ENCODE data around the gene SLC16A3.

The SLC16A3 gene

GRCh38 chr17:82283208-82283749 is 54.4 kb downstream of the SLC16A3 start (continued):
- no peak for TF ChIP-seq TSHZ1 (tag by site-specific recombination; IDR thresholded peaks at IDR 0.05; ENCODE audit: borderline replicate concordance)
- TF ChIP-seq ZNF433 (tag by site-specific recombination; IDR thresholded peaks at IDR 0.05; ENCODE audit: low read depth): no peak
- no peak for TF ChIP-seq ZNF174 (tag by site-specific recombination; IDR thresholded peaks at IDR 0.05)
- TF ChIP-seq ZNF501 (tag by site-specific recombination; IDR thresholded peaks at IDR 0.05): no peak
- no peak for TF ChIP-seq ZNF311 (tag by site-specific recombination; IDR thresholded peaks at IDR 0.05; ENCODE audit: borderline replicate concordance)
- TF ChIP-seq ZNF133 (tag by site-specific recombination; IDR thresholded peaks at IDR 0.05): no peak
- TF ChIP-seq ZNF830 (tag by site-specific recombination; IDR thresholded peaks at IDR 0.05; ENCODE audit: low read depth): no peak

DNA sequence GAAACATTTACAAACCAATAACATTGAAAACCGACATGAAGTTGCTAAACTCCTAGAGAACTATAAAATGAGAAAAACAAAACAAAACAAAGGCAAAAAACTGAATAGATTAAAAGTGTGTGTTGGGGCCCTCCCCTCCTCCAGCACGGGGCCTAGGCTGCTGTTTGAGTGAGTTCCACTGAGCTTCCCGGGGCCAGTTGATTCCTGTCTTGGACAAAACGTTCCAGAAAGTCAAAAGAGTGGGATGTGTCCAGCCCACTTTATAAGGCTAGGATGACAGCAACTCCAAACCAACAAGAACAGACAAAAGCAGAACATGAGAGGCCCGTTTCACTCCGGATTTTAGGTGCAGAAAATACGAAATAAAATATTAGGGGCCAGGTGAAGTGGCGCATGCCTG is 56.3 kb downstream of the SLC16A3 start:
- H3K4me1 ChIP-seq (ENCODE audit: control insufficient read depth, insufficient read depth, low read length): peaks cover 16% of the 10 kb centered on the region
- POLR2A ChIA-PET: interaction anchor here (1.0 kb wide), 1 partner anchor 11 kb away, joined by 4 read pairs; the partner anchor contains the start of gene CSNK1D
- TF ChIP-seq ZNF48 (tag by site-specific recombination; IDR thresholded peaks at IDR 0.05): no peak
- TF ChIP-seq ZNF155 (tag by site-specific recombination; IDR thresholded peaks at IDR 0.05): no peak
- no peak for TF ChIP-seq ZSCAN18 (tag by site-specific recombination; IDR thresholded peaks at IDR 0.05)
- TF ChIP-seq ZSCAN4 (tag by site-specific recombination; IDR thresholded peaks at IDR 0.05): no peak
- TF ChIP-seq ZNF768 (tag by site-specific recombination; IDR thresholded peaks at IDR 0.05): no peak
- no peak for TF ChIP-seq IKZF3 (tag by site-specific recombination; IDR thresholded peaks at IDR 0.05)
- no peak for TF ChIP-seq ZNF704 (tag by site-specific recombination; IDR thresholded peaks at IDR 0.05)
- no peak for TF ChIP-seq MEIS1 (CRISPR knock-in tag; IDR thresholded peaks at IDR 0.05; ENCODE audit: borderline replicate concordance)
- no peak for TF ChIP-seq ZNF518A (tag by site-specific recombination; conservative IDR thresholded peaks at IDR 0.05; ENCODE audit: low read depth)
- no peak for TF ChIP-seq ZBTB11 (tag by site-specific recombination; conservative IDR thresholded peaks at IDR 0.05; ENCODE audit: low read depth)
- TF ChIP-seq ZNF24 (tag by site-specific recombination; IDR thresholded peaks at IDR 0.05): no peak
- TF ChIP-seq ZNF544 (tag by site-specific recombination; IDR thresholded peaks at IDR 0.05): no peak

More for the DNA sequence above, 56.3 kb downstream of the SLC16A3 start:
- H3K27ac ChIP-seq (ENCODE audit: extremely low read depth, low read depth, low read length): no peak overlapping the region
- H3K4me3 ChIP-seq (ENCODE audit: low read depth, low read length): no peak overlapping the region
- no peaks in the 10 kb centered on the region for H3K9me3 ChIP-seq (ENCODE audit: control insufficient read depth, insufficient read depth, low read depth, low read length)
- no peaks in the 10 kb centered on the region for H3K36me3 ChIP-seq (ENCODE audit: control insufficient read depth in 2 of 2, insufficient read depth in 1 of 2, low read length in 2 of 2)
- CTCF ChIA-PET: interaction anchor here (1.6 kb wide), 1 partner anchor 49 kb away, joined by 6 read pairs; no protein-coding TSS in a partner anchor

Measured in HEK293 (cell line).